WTC11 (cell line): ENCODE results near the gene CGNL1.

ENCODE experiments used
- FOXJ3 ChIP-seq: sonication (generic); formaldehyde crosslinking; IDR thresholded peaks from 2 replicates; pipeline ENCODE4 v1.9.0; 2021; ENCODE audit warnings: missing genetic modification reagents, mild to moderate bottlenecking, borderline replicate concordance
- RORB ChIP-seq: fragments of 250-450 bp; sonication (Bioruptor Pico); IDR thresholded peaks from 2 replicates; pipeline ENCODE4 v1.9.0; 2021; ENCODE audit warnings: mild to moderate bottlenecking
- SP1 ChIP-seq: sonication (generic); formaldehyde crosslinking; conservative IDR thresholded peaks from 2 replicates; pipeline ENCODE4 v1.8.1; 2022; ENCODE audit warnings: missing genetic modification reagents
- TF ChIP-seq, protein P1 (sequence below): sonication (generic); formaldehyde crosslinking; IDR thresholded peaks from 2 replicates; pipeline ENCODE4 v1.8.1; 2022; ENCODE audit warnings: mild to moderate bottlenecking, moderate library complexity, missing genetic modification reagents
- TF ChIP-seq, protein P2 (sequence below): sonication (generic); formaldehyde crosslinking; IDR thresholded peaks from 2 replicates; pipeline ENCODE4 v1.8.0; 2022; ENCODE audit warnings: mild to moderate bottlenecking, missing genetic modification reagents
- TF ChIP-seq, protein P3 (sequence below): sonication (generic); formaldehyde crosslinking; IDR thresholded peaks from 2 replicates; pipeline ENCODE4 v1.8.1; 2023; ENCODE audit warnings: mild to moderate bottlenecking, missing genetic modification reagents
- TF ChIP-seq, protein P4 (sequence below): fragments of 200-600 bp; IDR thresholded peaks from 2 replicates; pipeline ENCODE4 v1.8.0; 2022; ENCODE audit warnings: antibody characterized with exemption

- no peak for TF ChIP-seq FOXJ3 (CRISPR knock-in tag)
- TF ChIP-seq, protein P1, sequence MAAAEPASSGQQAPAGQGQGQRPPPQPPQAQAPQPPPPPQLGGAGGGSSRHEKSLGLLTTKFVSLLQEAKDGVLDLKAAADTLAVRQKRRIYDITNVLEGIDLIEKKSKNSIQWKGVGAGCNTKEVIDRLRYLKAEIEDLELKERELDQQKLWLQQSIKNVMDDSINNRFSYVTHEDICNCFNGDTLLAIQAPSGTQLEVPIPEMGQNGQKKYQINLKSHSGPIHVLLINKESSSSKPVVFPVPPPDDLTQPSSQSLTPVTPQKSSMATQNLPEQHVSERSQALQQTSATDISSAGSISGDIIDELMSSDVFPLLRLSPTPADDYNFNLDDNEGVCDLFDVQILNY (CRISPR knock-in tag): no peak
- TF ChIP-seq SP1 (CRISPR knock-in tag): no peak
- TF ChIP-seq, protein P2, sequence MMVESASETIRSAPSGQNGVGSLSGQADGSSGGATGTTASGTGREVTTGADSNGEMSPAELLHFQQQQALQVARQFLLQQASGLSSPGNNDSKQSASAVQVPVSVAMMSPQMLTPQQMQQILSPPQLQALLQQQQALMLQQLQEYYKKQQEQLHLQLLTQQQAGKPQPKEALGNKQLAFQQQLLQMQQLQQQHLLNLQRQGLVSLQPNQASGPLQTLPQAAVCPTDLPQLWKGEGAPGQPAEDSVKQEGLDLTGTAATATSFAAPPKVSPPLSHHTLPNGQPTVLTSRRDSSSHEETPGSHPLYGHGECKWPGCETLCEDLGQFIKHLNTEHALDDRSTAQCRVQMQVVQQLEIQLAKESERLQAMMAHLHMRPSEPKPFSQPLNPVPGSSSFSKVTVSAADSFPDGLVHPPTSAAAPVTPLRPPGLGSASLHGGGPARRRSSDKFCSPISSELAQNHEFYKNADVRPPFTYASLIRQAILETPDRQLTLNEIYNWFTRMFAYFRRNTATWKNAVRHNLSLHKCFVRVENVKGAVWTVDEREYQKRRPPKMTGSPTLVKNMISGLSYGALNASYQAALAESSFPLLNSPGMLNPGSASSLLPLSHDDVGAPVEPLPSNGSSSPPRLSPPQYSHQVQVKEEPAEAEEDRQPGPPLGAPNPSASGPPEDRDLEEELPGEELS: no peak
- TF ChIP-seq, protein P3, sequence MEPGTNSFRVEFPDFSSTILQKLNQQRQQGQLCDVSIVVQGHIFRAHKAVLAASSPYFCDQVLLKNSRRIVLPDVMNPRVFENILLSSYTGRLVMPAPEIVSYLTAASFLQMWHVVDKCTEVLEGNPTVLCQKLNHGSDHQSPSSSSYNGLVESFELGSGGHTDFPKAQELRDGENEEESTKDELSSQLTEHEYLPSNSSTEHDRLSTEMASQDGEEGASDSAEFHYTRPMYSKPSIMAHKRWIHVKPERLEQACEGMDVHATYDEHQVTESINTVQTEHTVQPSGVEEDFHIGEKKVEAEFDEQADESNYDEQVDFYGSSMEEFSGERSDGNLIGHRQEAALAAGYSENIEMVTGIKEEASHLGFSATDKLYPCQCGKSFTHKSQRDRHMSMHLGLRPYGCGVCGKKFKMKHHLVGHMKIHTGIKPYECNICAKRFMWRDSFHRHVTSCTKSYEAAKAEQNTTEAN: no peak
- no peak for TF ChIP-seq RORB (CRISPR knock-in tag)
- TF ChIP-seq, protein P4, sequence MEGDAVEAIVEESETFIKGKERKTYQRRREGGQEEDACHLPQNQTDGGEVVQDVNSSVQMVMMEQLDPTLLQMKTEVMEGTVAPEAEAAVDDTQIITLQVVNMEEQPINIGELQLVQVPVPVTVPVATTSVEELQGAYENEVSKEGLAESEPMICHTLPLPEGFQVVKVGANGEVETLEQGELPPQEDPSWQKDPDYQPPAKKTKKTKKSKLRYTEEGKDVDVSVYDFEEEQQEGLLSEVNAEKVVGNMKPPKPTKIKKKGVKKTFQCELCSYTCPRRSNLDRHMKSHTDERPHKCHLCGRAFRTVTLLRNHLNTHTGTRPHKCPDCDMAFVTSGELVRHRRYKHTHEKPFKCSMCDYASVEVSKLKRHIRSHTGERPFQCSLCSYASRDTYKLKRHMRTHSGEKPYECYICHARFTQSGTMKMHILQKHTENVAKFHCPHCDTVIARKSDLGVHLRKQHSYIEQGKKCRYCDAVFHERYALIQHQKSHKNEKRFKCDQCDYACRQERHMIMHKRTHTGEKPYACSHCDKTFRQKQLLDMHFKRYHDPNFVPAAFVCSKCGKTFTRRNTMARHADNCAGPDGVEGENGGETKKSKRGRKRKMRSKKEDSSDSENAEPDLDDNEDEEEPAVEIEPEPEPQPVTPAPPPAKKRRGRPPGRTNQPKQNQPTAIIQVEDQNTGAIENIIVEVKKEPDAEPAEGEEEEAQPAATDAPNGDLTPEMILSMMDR: no peak
These were observed 3.2 kb downstream of the CGNL1 start for GRCh38 chr15:57379487-57379886.
